ENCODE measurements around the gene WFS1.

Gene WFS1

DNA sequence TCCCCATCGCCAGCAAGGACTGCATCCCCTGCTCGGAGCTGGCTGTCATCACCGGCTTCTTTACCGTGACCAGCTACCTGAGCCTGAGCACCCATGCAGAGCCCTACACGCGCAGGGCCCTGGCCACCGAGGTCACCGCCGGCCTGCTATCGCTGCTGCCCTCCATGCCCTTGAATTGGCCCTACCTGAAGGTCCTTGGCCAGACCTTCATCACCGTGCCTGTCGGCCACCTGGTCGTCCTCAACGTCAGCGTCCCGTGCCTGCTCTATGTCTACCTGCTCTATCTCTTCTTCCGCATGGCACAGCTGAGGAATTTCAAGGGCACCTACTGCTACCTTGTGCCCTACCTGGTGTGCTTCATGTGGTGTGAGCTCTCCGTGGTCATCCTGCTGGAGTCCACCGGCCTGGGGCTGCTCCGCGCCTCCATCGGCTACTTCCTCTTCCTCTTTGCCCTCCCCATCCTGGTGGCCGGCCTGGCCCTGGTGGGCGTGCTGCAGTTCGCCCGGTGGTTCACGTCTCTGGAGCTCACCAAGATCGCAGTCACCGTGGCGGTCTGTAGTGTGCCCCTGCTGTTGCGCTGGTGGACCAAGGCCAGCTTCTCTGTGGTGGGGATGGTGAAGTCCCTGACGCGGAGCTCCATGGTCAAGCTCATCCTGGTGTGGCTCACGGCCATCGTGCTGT lies 31.5 kb downstream of the WFS1 start:
- DNase-seq = no peak

DNA sequence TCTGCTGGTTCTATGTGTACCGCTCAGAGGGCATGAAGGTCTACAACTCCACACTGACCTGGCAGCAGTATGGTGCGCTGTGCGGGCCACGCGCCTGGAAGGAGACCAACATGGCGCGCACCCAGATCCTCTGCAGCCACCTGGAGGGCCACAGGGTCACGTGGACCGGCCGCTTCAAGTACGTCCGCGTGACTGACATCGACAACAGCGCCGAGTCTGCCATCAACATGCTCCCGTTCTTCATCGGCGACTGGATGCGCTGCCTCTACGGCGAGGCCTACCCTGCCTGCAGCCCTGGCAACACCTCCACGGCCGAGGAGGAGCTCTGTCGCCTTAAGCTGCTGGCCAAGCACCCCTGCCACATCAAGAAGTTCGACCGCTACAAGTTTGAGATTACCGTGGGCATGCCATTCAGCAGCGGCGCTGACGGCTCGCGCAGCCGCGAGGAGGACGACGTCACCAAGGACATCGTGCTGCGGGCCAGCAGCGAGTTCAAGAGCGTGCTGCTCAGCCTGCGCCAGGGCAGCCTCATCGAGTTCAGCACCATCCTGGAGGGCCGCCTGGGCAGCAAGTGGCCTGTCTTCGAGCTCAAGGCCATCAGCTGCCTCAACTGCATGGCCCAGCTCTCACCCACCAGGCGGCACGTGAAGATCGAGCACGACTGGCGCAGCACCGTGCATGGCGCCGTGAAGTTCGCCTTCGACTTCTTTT lies 32.2 kb downstream of the WFS1 start:
- DNase-seq = no peak

- DNase-seq = no peak
Measured at GRCh38 chr4:6302869-6303268, 33.2 kb downstream of the WFS1 start.

DNA sequence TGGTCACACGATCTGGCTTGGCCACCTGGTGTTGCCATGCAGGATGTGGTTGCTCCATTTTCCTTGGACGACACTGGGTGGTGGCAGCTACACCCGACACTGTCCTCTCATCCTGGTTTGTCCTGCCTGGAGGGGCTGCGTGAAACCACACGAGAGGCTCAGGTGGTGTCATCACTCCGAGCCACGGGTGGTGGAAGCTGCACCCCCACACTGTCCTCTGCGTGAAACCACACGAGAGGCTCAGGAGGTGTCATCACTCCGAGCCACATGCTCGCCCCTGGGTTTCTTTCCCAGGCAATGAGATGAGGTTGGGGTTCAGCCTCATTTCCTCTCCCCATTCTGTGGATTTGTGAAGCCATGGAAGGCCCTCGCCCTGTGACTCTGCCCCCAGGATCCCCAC lies 34.3 kb downstream of the WFS1 start:
- DNase-seq = no peak

DNA sequence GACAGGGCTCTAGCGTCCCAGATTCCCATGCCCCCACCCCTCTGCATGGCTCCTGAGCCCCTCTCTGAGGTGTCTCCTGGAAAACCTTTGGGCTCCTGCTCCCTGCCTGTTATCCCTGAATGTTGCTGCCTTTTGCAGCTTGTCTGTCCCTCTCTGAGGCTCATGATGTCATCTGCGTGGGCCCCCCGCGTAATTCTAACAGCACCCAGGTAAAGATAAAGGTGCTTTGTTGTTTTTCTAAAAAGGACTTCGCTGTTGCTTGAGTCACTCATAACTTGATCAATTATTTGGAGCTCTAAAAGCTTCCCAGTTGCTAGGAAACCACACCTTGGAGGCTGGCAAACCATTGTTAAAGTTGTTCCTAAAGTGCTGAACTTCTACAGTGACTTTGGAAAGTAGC lies 36.6 kb downstream of the WFS1 start:
- DNase-seq = no peak

GRCh38 chr4:6307230-6307629 lies 37.6 kb downstream of the WFS1 start:
- DNase-seq = peak; percentile 9

DNA sequence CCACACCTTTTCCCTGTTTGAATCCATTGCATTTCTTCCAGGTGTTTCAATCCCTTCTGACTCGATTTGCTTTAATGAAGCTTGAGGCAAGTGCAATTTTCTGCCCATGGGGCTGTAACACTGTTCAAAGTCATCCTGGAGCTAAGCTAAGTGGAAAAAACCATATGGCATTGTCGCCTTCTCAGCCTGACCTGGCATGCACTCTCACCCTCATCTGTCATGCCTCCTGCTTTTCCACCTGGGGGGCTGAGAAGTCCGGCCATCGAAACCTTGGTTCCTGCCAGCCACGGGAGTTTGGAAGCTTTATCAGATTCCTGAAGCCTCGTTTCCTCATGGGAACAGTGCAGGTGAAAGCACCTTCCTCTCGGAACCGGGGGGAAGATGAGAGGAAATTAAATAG lies 38.2 kb downstream of the WFS1 start:
- no peak for DNase-seq

GRCh38 chr4:6308899-6309643 lies 39.4 kb downstream of the WFS1 start:
- no peak for DNase-seq

DNA sequence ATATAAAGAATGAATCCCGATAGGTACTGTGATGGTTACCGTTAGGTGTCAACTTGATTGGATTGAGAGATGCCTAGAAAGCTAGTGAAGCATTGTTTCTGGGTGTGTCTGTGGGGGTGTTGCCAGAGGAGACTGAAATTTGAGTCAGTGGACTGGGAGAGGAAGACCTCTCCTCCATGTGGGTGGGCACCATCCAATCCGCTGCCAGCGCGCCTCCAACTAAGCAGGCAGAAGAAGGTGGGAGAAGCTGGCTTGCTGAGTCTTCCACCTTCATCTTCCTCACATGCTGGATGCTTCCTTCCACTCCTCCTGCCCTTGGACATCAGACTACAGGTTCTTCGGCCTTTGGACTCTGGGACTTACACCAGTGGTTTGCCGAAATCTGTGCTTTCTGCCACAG lies 40.1 kb downstream of the WFS1 start:
- no peak for DNase-seq

DNA sequence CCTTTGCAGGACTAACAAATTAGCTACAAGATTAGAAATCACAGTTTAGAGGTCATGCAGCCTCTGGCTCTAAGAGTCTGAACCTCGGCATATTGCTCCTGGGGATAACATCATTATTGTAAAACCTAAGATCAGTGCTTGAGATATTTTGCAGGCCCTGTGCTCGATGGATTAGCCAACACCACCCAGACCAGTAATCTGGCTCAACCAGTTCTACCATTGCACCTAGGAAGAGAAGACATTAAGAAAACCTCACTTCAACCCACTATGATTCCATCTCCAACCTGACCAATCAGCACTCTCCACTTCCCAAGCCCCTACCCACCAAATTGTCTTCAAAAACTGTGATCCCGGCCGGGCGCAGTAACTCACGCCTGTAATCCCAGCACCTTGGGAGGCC lies 43.6 kb downstream of the WFS1 start:
- no peak for DNase-seq

DNA sequence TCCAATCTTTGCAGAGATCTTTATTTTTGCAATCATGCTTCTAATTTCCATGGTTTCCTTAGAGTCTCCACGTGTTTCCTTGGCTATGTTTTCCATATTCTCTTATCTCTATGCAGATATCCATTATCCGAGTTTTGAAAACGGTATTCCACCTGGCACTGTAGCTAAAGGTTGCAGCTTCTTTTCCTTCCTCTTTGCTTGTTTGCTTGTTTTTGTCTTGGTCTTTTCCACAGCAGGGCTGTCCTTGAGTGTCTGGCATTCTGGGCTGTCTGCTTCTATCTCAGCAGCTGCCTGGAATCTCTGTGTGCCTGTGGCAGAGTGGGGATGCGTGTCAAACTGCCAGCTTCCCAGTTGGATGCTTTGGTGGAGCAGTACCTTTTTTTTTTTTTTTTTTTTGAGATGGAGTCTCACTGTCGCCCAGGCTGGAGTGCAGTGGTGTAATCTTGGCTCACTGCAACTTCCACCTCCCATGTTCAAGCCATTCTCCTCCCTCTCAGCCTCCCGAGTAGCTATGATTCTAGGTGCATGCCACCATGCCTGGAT lies 46.9 kb downstream of the WFS1 start:
- DNase-seq = no peak

GRCh38 chr4:6318206-6318605 lies 48.6 kb downstream of the WFS1 start:
- no peak for DNase-seq

DNA sequence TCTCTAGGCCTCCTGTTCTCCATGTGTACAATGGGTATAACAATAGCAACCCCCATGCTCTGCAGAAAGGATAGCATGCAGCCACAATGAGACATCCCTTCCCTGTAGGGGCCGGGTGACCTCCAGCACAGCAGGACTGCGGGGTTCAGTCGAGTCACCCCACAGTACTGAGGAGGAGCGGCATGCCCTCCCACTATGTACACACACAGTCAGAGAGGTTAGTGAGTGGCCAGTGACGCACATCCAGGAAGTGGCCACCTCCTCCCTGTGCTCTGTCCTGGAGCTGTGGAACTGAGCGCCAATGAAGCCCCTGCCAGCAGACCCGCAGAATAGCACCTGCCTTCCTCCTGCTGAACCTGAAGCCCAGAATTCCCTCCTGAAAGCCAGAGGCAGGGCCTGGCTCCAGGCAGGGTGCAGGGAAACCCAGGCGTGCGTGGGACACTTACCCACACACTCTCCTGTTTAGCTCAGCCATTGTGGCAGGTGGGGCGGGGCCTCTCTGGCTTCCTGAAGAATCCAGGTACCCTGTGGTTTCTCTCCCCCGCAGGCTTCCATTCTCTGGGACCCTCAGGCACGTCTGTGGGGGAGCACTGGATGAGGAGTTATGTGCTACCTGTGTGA lies 50.0 kb downstream of the WFS1 start:
- DNase-seq = no peak

DNA sequence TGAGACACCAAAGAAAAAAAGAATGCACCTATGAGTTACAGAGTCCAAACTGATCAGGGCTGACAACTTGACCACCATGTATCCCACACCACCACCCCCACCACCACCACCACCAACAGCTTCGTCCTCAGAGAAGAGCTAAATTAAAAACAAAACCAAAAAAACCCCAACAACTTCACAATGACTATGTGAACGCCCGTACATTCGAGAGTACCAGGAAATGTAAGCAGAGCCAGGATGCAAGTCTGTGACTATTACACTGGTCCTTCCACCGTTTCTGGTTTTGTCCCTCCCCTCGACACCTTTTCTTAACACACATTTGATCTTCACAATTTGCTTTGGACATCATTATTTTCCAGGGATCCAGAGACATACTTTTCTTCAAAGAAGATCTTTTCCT lies 51.0 kb downstream of the WFS1 start:
- peak; percentile 50 for DNase-seq

GRCh38 chr4:6321361-6321760 lies 51.7 kb downstream of the WFS1 start:
- no peak for DNase-seq

- DNase-seq = no peak
Measured at GRCh38 chr4:6322067-6322760, 52.6 kb downstream of the WFS1 start.

DNA sequence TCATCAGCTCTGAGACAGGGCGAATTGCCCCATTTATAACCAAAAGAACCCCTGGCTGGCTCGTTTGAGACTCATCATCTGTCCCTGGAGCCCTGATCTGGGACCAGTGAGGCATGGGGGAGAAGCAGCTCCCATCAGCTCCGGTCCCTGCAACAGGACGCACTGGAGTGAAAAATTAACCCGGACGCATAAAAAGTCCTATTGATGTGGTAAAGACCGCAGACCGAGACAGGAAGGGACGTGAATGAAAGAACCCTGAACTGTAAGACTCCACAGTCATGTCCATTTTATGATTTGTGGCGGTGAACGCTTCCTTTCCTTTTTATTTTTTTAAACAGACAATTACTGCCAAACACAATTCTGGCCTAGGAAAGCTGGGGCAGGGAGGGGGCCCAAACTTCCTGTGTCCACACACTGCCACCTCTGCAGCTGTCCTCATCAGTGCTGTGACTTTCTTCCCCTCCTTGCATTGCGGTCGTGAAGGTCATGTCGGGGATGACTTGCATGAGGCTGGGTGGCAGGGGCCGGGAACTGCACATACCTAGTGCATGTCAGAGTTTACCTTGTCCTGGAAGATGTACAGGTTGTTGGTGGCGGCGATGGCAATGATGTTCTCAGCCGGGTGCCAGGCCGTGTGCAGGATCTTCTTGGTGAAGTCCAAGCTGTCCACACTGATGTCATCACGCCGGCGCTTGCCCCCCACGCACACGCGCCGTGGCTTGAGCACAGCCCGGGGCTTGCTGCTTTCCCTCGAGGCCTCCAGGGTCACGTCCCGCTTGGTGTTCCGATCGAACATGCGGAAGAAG lies 53.3 kb downstream of the WFS1 start:
- no peak for DNase-seq

DNA sequence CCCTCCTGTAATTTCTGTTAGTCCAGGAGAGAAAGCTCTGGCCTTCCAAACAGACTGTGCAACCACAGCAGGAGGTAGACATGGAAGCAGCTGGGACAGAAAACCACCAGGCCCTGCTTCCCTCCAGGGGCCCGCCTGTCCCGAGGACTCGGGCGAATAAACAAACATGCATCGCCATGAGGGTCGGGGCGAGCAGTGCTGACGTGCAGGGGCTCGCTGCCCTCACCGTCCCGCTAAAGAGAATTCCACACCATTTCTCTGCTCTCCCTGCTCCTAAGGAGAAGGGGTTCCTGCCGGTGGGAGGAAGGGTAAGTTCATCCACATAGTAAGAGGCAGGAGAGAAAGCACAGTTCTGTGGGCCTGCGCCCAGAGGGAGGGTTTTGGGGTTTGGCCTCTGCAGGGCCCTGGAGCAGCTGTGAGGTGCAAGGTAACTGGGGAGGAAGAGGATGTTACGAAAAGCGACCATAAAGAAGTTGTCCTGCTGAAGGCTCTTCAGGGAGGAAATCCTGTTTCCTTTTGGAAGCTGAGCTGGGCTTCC lies 54.9 kb downstream of the WFS1 start:
- DNase-seq = no peak

DNA sequence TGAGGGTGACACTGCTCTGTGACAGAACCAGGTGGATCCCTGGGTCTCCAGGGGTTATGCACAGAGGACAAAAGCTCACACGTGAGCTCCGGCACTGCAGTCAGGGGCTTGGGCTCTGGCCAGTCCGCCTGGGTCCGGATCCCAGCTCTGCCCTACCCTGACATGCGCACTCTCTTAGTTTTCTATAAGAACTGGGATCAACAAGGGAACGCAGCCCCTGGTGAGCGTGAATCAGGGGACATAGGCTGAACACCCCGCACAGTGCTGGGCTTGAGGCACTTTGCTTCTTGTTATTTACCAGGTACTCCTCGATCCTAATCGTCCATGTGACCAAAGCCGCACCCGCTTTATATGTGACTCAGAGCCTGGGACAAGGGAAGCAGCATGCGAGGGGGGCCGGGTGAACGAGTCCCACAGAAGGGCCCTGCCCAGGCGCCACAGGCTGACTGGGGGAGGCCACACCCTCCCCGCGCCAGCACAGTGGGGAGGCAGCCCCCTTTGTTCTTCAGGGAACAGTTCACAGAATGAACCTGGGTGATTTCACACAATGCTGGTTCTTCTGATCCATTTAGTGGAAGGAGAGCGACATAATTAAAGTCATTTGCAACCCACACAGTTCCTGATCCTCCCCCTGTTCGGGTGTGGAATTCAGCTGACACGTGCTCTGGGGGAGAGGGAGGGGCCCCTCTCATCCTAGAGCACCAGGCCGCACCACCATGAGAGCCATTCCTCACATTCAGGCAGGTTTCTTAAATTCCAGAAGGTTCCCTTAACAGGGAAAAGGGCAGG lies 55.5 kb downstream of the WFS1 start:
- no peak for DNase-seq

DNA sequence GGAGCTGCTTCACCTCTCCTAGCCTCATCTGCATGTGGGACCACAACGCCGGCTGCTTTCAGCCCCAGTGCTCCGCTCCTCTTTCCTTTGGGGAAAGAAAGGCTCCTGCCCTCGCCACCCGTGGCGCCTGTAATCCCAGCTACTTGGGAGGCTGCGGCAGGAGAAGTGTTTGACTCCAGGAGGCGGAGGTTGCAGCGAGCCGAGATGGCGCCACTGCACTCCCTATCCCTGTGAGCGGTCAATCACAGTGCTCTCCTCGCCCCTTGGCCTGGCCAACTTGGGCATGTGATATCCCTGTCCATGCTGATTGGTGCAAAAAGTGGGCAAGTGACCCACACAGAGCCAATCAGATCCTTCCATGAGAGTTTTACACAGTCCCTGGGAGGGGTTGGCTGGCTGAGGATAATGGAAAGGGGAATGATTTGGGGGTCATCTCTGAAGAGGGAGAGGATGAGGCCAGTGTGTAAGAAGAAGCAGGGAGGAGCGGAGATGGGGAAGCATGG lies 56.2 kb downstream of the WFS1 start:
- DNase-seq = no peak

Data from activated CD4-positive, alpha-beta T cell treated with anti-CD3 and anti-CD28 coated beads, Interleukin-2, amount 50 U/mL, for 16 hours (primary cell).